Hematopoietic multipotent progenitor cell treated with erythropoietin and hydrocortisone succinate and interleukin-3 and kit ligand, for 17 days (in vitro differentiated cells): ENCODE data around the gene ZBTB24.
"Not testable (repeated sequence)": the region's sequence is repeated elsewhere in the genome, so short reads cannot be mapped to it uniquely, and the experiment has no call there.

Source experiments
- DNase-seq: peaks from one replicate; pipeline ENCODE4 v3.0.0-alpha.2; 2015; ENCODE audit warnings: low spot score

ZBTB24 gene

GRCh38 chr6:109482905-109483734 is at the start of gene ZBTB24:
ZBTB24 (minus strand) TSS chr6:109483219; CDS start chr6:109482026, 1,193 bp downstream.
- DNase-seq: peak; percentile 73

DNA sequence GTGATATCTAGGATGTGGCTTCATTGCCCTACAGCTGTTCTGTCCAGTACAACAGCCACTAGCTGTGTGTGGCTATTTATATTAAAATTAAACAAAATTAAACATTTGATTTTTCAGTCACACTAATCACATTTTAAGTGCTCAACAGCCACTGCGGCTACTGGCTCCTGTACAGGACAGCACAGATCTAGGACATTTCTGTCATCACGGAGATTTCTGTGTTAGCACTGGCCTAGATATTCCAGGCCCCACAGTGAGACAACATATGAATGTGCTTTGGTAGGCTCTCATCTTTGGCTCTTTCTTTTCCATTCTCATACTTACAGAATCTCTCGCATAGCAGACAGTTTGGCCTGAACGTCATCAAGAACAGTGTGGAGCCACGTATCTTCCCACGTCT is 48.4 kb upstream of the ZBTB24 start:
- no peak for DNase-seq

- no peak for DNase-seq
Measured at GRCh38 chr6:109527989-109528388, 45.0 kb upstream of the ZBTB24 start.

- DNase-seq: peak; percentile 46
Measured at GRCh38 chr6:109526905-109527628, 44.0 kb upstream of the ZBTB24 start.

DNA sequence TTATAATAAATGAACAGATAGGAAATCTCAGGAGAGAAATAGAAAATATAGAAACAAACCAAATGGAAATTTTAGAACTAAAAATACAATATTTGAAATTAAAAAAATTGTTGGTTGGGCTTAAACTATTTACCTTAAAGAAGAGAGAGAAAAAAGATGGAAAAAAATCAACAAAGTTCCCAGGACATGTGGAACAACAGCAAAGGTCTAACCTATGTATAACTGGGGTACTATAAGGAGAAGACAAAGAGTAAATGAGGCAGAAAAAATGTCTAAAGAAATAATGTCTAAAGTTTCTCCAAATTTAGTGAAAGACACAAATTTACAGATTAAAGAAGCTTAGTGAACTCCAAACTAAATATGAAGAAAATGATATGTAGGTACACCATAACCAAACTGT is 41.1 kb upstream of the ZBTB24 start:
- DNase-seq: no peak

- DNase-seq: no peak
Measured at GRCh38 chr6:109523478-109523877, 40.5 kb upstream of the ZBTB24 start.

DNA sequence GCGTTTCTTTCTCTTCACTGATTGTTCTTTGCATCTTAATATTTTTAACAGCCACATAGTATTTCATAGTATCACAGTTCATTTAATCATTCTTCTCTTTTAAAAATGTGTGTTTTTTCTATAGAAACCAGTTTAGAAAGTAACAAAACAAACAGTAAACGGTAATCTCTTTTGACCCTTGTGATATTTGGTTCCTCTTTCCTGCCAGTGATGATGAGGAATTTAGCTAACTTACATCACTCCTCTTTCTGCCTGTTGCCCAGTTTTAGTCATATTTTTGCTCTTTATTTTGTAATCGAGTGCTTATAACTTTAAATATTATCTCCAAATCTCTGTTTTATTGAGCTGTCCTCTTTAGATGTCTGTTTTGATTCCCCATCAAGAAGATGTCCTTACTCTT is 38.1 kb upstream of the ZBTB24 start:
- no peak for DNase-seq

- not testable (repeated sequence) for DNase-seq
Measured at GRCh38 chr6:109519647-109520046, 36.6 kb upstream of the ZBTB24 start.

GRCh38 chr6:109516929-109517328 is 33.9 kb upstream of the ZBTB24 start:
- DNase-seq: no peak

- no peak for DNase-seq
Measured at GRCh38 chr6:109515781-109516409, 32.9 kb upstream of the ZBTB24 start.

GRCh38 chr6:109514946-109515345 is 31.9 kb upstream of the ZBTB24 start:
- DNase-seq: no peak

DNA sequence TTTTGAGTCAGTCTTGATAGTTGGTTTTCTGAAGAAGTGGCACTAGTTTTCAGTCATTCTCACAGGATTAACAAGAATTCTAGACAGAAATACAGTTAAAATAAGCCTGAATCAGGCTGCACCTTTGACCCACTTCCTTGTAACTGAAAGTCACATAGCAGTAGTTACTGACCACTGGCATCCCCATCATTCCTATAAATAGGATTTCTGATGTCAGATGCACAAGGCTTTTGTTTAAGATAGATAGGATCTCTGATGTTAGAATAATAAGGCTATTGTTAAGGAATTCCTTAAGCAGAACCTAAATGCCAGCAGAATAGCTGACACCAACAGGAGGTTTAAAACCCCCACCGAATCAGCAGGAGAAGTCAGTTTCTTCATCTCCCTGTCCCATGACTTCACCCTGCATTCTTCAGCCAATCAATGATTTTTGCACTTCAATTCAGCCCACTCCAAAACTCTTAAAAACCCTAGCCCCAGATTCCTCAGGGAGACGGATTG is 30.6 kb upstream of the ZBTB24 start:
- DNase-seq: no peak

- DNase-seq: no peak
Measured at GRCh38 chr6:109512271-109512817, 29.3 kb upstream of the ZBTB24 start.

- DNase-seq: no peak
Measured at GRCh38 chr6:109511832-109512231, 28.8 kb upstream of the ZBTB24 start.

GRCh38 chr6:109510358-109510757 is 27.3 kb upstream of the ZBTB24 start:
- DNase-seq: no peak

GRCh38 chr6:109508166-109508860 is 25.3 kb upstream of the ZBTB24 start:
- no peak for DNase-seq

- no peak for DNase-seq
Measured at GRCh38 chr6:109507490-109508072, 24.6 kb upstream of the ZBTB24 start.

- no peak for DNase-seq
Measured at GRCh38 chr6:109506841-109507240, 23.8 kb upstream of the ZBTB24 start.

GRCh38 chr6:109506314-109506713 is 23.3 kb upstream of the ZBTB24 start:
- DNase-seq: no peak

DNA sequence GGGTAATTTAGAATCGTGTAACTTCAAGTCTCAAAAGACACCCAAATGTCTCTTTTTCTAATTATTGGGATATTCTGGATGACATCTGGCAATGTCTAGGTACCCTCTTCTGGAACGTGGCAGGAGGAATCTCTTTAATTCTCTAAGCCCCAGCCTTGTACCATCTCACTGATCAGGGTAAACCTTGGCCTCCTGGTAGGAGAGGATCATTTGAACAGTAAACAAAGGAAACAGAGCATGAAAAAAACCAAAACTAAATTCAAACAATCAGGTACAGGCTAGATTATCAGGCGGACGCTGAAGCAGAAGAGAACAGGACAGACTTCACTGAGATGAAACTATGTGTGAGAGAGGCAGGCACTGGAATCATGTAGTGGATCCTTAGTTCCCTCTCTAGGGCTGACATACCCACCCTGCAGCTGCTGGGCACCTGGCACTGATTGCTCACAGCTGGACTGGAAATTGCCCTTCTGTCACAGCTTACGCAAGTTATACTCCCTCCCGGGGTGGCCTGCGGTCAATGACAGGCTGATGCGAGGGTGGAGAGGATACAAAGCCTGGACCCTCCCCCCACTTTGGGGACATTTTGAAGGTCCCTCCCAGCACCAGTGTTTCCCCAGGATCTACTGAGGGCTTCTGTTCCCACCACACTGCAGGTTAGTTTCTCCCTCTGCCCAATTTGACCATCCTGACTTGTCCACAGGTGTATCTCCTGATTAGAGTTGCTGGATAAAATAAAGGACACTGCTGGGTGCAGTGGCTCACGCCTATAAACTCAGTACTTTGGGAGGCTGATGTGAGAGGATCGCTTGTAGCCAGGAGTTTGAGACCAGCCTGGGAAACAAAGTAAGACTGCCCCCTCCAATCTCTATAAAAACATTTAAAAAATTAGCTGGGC is 20.6 kb upstream of the ZBTB24 start:
- no peak for DNase-seq
